Measurements from ENCODE around the gene SLMAP. TPM values are rescaled to one million over a fixed set of nuclear protein-coding genes. Genes with fewer than 3 reads are reported as not detected.

The SLMAP gene
- total and polyA plus RNA-seq, 2 experiments from 2014 or later, result 32.1 to 73.0 TPM

DNA sequence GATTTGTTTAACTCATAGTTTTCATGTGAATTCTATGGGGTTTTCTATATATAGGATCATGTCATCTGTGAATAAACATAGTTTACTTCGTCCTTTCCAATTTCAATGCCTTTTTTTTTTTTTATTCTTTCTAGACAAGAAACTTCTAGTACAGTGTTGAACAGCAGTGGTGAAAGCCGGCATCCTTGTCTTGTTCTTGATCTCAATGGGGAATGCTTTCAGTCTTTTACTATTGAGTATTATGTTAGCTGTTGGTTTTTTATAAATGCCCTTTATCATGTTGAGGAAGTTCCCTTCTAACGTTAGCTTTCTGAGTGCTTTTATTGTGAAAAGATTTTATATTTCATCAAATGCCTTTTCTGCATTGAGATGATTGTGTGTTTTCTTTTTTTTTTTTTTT, 69.0 kb downstream of the SLMAP start:
- H3K9me3 Mint-ChIP-seq, result no peaks in the 10 kb centered on the region
- peak overlapping the region; percentile 67 for H3K27ac Mint-ChIP-seq
- H2AFZ ChIP-seq, result no peak overlapping the region
- peak overlapping the region; percentile 1; the same call in 1 of the 2 replicates for H3K4me3 ChIP-seq
- H3K4me3 Mint-ChIP-seq, result peak overlapping the region; percentile 30; the same call in 1 of the 3 replicates
- H3K27ac ChIP-seq (ENCODE audit: low read depth), result peak overlapping the region; percentile 33; the same call in 1 of the 2 replicates
- TF ChIP-seq CREB1 (CRISPR knock-in tag; IDR thresholded peaks at IDR 0.05; ENCODE audit: low read depth) (no peak), ETS1 (IDR thresholded peaks at IDR 0.05) (no peak), CTCF (conservative IDR thresholded peaks at IDR 0.05; ENCODE audit: low read depth in 2 of 2) (no peak), POLR2AphosphoS5 (IDR thresholded peaks at IDR 0.05; ENCODE audit: low read depth) (no peak), JUNB (IDR thresholded peaks at IDR 0.05; ENCODE audit: unreplicated experiment) (no peak), STAT1 (IDR thresholded peaks at IDR 0.05; ENCODE audit: unreplicated experiment) (no peak), EZH2phosphoT487 (IDR thresholded peaks at IDR 0.05; ENCODE audit: unreplicated experiment) (no peak), EZH2 (IDR thresholded peaks at IDR 0.05; ENCODE audit: low read depth, unreplicated experiment) (no peak), ZNF331 (CRISPR knock-in tag; IDR thresholded peaks at IDR 0.05; ENCODE audit: low read depth) (no peak), NANOG (IDR thresholded peaks at IDR 0.05; ENCODE audit: borderline replicate concordance) (no peak), REST (IDR thresholded peaks at IDR 0.05; ENCODE audit: unreplicated experiment) (no peak), ZNF114 (CRISPR knock-in tag; IDR thresholded peaks at IDR 0.05) (no peak)
- TF ChIP-seq, protein P1, sequence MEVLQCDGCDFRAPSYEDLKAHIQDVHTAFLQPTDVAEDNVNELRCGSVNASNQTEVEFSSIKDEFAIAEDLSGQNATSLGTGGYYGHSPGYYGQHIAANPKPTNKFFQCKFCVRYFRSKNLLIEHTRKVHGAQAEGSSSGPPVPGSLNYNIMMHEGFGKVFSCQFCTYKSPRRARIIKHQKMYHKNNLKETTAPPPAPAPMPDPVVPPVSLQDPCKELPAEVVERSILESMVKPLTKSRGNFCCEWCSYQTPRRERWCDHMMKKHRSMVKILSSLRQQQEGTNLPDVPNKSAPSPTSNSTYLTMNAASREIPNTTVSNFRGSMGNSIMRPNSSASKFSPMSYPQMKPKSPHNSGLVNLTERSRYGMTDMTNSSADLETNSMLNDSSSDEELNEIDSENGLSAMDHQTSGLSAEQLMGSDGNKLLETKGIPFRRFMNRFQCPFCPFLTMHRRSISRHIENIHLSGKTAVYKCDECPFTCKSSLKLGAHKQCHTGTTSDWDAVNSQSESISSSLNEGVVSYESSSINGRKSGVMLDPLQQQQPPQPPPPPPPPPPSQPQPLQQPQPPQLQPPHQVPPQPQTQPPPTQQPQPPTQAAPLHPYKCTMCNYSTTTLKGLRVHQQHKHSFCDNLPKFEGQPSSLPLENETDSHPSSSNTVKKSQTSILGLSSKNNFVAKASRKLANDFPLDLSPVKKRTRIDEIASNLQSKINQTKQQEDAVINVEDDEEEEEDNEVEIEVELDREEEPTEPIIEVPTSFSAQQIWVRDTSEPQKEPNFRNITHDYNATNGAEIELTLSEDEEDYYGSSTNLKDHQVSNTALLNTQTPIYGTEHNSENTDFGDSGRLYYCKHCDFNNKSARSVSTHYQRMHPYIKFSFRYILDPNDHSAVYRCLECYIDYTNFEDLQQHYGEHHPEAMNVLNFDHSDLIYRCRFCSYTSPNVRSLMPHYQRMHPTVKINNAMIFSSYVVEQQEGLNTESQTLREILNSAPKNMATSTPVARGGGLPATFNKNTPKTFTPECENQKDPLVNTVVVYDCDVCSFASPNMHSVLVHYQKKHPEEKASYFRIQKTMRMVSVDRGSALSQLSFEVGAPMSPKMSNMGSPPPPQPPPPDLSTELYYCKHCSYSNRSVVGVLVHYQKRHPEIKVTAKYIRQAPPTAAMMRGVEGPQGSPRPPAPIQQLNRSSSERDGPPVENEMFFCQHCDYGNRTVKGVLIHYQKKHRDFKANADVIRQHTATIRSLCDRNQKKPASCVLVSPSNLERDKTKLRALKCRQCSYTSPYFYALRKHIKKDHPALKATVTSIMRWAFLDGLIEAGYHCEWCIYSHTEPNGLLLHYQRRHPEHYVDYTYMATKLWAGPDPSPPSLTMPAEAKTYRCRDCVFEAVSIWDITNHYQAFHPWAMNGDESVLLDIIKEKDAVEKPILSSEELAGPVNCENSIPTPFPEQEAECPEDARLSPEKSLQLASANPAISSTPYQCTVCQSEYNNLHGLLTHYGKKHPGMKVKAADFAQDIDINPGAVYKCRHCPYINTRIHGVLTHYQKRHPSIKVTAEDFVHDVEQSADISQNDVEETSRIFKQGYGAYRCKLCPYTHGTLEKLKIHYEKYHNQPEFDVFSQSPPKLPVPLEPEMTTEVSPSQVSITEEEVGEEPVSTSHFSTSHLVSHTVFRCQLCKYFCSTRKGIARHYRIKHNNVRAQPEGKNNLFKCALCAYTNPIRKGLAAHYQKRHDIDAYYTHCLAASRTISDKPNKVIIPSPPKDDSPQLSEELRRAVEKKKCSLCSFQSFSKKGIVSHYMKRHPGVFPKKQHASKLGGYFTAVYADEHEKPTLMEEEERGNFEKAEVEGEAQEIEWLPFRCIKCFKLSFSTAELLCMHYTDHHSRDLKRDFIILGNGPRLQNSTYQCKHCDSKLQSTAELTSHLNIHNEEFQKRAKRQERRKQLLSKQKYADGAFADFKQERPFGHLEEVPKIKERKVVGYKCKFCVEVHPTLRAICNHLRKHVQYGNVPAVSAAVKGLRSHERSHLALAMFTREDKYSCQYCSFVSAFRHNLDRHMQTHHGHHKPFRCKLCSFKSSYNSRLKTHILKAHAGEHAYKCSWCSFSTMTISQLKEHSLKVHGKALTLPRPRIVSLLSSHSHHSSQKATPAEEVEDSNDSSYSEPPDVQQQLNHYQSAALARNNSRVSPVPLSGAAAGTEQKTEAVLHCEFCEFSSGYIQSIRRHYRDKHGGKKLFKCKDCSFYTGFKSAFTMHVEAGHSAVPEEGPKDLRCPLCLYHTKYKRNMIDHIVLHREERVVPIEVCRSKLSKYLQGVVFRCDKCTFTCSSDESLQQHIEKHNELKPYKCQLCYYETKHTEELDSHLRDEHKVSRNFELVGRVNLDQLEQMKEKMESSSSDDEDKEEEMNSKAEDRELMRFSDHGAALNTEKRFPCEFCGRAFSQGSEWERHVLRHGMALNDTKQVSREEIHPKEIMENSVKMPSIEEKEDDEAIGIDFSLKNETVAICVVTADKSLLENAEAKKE (CRISPR knock-in tag; IDR thresholded peaks at IDR 0.05), result no peak
- H3K79me2 ChIP-seq (replicated peaks; ENCODE audit: insufficient read depth), result peaks cover 84% of the 10 kb centered on the region
- H4K20me1 ChIP-seq (replicated peaks; ENCODE audit: insufficient read depth), result peaks cover 4% of the 10 kb centered on the region; the same call in 1 of the 2 replicates
- no peaks in the 10 kb centered on the region for H3K9me2 ChIP-seq (ENCODE audit: insufficient read depth)
- H3K4me1 Mint-ChIP-seq, result peaks cover 63% of the 10 kb centered on the region
- no peaks in the 10 kb centered on the region for H3K27me3 ChIP-seq (ENCODE audit: insufficient read depth)
- no peaks in the 10 kb centered on the region for H3K36me3 ChIP-seq (ENCODE audit: insufficient read depth)
- ATAC-seq (no peak), DNase-seq (ENCODE audit: low spot score) (no peak)
- peaks cover 3% of the 10 kb centered on the region; the same call in 1 of the 3 replicates for H3K36me3 Mint-ChIP-seq (ENCODE audit: low read depth)
- H3K4me2 ChIP-seq, result peak overlapping the region; percentile 30
- H3K4me1 ChIP-seq (ENCODE audit: insufficient read depth), result peaks cover 62% of the 10 kb centered on the region
- no peaks in the 10 kb centered on the region for H3F3A ChIP-seq (replicated peaks; ENCODE audit: low read depth)
- H3K27me3 Mint-ChIP-seq (ENCODE audit: insufficient read depth, low read depth, poor library complexity), result peaks cover 3% of the 10 kb centered on the region
